ENCODE measurements around the gene FOLR2. TPM values are rescaled to one million over a fixed set of nuclear protein-coding genes. Genes with fewer than 3 reads are reported as not detected.
A peak's percentile ranks its signal among the peaks of the same experiment; 100 is the strongest.
"Not testable (repeated sequence)": the region's sequence is repeated elsewhere in the genome, so short reads cannot be mapped to it uniquely, and the experiment has no call there.

The FOLR2 gene
- total and polyA plus RNA-seq, 2 of the 8 experiments (the other 6 are each of a cell fraction or from before 2014, with no cell fraction given), result not detected

GRCh38 chr11:72181553-72181958 is 35.0 kb upstream of the FOLR2 start:
- H2BK15ac ChIP-seq (ENCODE audit: low read length); H2BK120ac ChIP-seq (replicated peaks; ENCODE audit: low read depth, low read length); H3K56ac ChIP-seq (replicated peaks; ENCODE audit: insufficient read length, low read depth, low read length); H3K23ac ChIP-seq (ENCODE audit: insufficient read length); H4K91ac ChIP-seq (replicated peaks; ENCODE audit: insufficient read length, low read length); H3K27me3 ChIP-seq (replicated peaks in 1 of 4; ENCODE audit: control insufficient read depth in 3 of 4, extremely low read depth in 1 of 4, insufficient read depth in 3 of 4, low read length in 3 of 4); FAIRE-seq; H3K9me3 ChIP-seq (ENCODE audit: insufficient read depth in 2 of 2, low read depth in 1 of 2, low read length in 1 of 2); H3K18ac ChIP-seq (ENCODE audit: extremely low read depth, low read length); H3K79me2 ChIP-seq (ENCODE audit: control insufficient read depth in 1 of 2, insufficient read depth in 2 of 2, low read length in 2 of 2); H4K8ac ChIP-seq (ENCODE audit: extremely low read depth, insufficient read depth, low read length); H2BK20ac ChIP-seq (ENCODE audit: low read length); H3K4ac ChIP-seq (replicated peaks; ENCODE audit: insufficient read length, low read depth, low read length); H4K5ac ChIP-seq (ENCODE audit: insufficient read length, low read depth, low read length); H4K20me1 ChIP-seq (replicated peaks in 1 of 2; ENCODE audit: control insufficient read depth in 1 of 2, insufficient read depth in 2 of 2, low read length in 2 of 2); H3K36me3 ChIP-seq (ENCODE audit: control insufficient read depth in 2 of 4, insufficient read depth in 4 of 4, low read length in 3 of 4); POLR2A ChIA-PET (ENCODE audit: partially characterized antibody); H3K14ac ChIP-seq (ENCODE audit: insufficient read length); H2BK5ac ChIP-seq (ENCODE audit: low read depth, low read length); H2BK12ac ChIP-seq (ENCODE audit: low read depth, low read length); H3K9ac ChIP-seq (replicated peaks in 1 of 4; ENCODE audit: extremely low read depth in 1 of 4, low read depth in 3 of 4, low read length in 3 of 4); H3K27ac ChIP-seq (ENCODE audit: low read depth, low read length); H3K4me1 ChIP-seq (replicated peaks in 1 of 4; ENCODE audit: control insufficient read depth in 3 of 4, insufficient read depth in 4 of 4, low read length in 3 of 4); H3K79me1 ChIP-seq (ENCODE audit: low read depth, low read length); H3K4me2 ChIP-seq (ENCODE audit: insufficient read depth in 1 of 2, low read depth in 2 of 2, low read length in 2 of 2); H3K4me3 ChIP-seq (ENCODE audit: extremely low read depth in 1 of 4, insufficient read depth in 2 of 4, low read depth in 3 of 4, low read length in 4 of 4); H2AK5ac ChIP-seq (ENCODE audit: low read depth, low read length); H3K23me2 ChIP-seq (ENCODE audit: low read depth, low read length): not testable (repeated sequence)
- 71% methylated on average over 3 of the region's 3 CpGs; no CpG with 5 or more reads in 1 of the 2 experiments for WGBS, 2 experiments (ENCODE audit: extremely low coverage in 1 of 2, insufficient coverage in 1 of 2, insufficient read length in 1 of 2, insufficient replicate concordance in 2 of 2, low coverage in 1 of 2, low lambda C conversion rate in 2 of 2, missing lambda C conversion rate in 1 of 2)
- CTCF ChIA-PET (ENCODE audit: partially characterized antibody), result interaction anchor here (0.7 to 3.8 kb wide), 20 partner anchors 9 to 173 kb away, joined by 3 to 61 read pairs (median 5); partner anchors contain the start of gene FOLR1
- TF ChIP-seq CTCF (IDR thresholded peaks at IDR 0.05; ENCODE audit: control extremely low read depth in 1 of 3, insufficient read depth in 1 of 3, low read depth in 1 of 3, low read length in 3 of 3) (peak; percentile 47 to 52 (median 50)), RAD21 (IDR thresholded peaks at IDR 0.05 in 1 of 2, conservative IDR thresholded peaks at IDR 0.05 in 1 of 2; ENCODE audit: low read depth in 2 of 2, low read length in 2 of 2) (peak; percentile 56 to 61)
- peak in 1 of 2 experiments; percentile 51 for DNase-seq (ENCODE audit: low read depth in 1 of 2, low spot score in 2 of 2)
- 0 out of 2 replicates have a peak overlapping the region, but pooled peaks have one; percentile 70 for H2AFZ ChIP-seq (ENCODE audit: low read length)

All from H1 (cell line).